Transverse colon (tissue), 4 donors: Measurements from ENCODE around the gene RRP1. TPM values are rescaled to one million over a fixed set of nuclear protein-coding genes. Genes with fewer than 3 reads are reported as not detected.

ENCODE experiments used
- DNase-seq: peaks from one replicate; pipeline ENCODE4 v3.0.0-alpha.2; 2019
- H3K27ac ChIP-seq, 4 donors: fragments of 200-600 bp; sonication (generic); 2 replicates each; pipeline ENCODE4 v1.5.1; 2016 to 2018; ENCODE audit warnings: inconsistent platforms in 4 of 4
- H3K27me3 ChIP-seq: fragments of 200-600 bp; sonication (generic); 2 replicates; pipeline ENCODE4 v1.5.1; 2017; ENCODE audit warnings: inconsistent platforms
- H3K36me3 ChIP-seq, 4 donors: fragments of 200-600 bp; sonication (generic); 2 replicates each; pipeline ENCODE4 v1.5.1; 2017 to 2019; ENCODE audit warnings: inconsistent platforms in 4 of 4
- H3K4me1 ChIP-seq, 4 donors: fragments of 200-600 bp; sonication (generic); 2 replicates each; pipeline ENCODE4 v1.5.1; 2017 to 2020; ENCODE audit warnings: inconsistent platforms in 4 of 4
- H3K4me3 ChIP-seq, 4 donors: fragments of 200-600 bp; sonication (generic); 1 replicate in 1 of 4; 2 replicates in 3 of 4; pipeline versions ENCODE4 v1.5.1 to v1.6.1; 2017 to 2019; ENCODE audit warnings: inconsistent platforms in 4 of 4
- H3K9me3 ChIP-seq, 2 donors: fragments of 200-600 bp; sonication (generic); 2 replicates each; pipeline ENCODE4 v1.5.1; 2017 to 2019; ENCODE audit warnings: inconsistent platforms in 2 of 2
- EP300 ChIP-seq: sonication (generic); formaldehyde crosslinking; IDR thresholded peaks from one replicate; pipeline ENCODE4 v1.6.1; 2017; ENCODE audit warnings: antibody characterized with exemption, low read depth
- POLR2A ChIP-seq: fragments of 450-650 bp; IDR thresholded peaks from one replicate; pipeline ENCODE4 v1.6.1; 2016; ENCODE audit warnings: antibody characterized with exemption, mild to moderate bottlenecking, moderate library complexity
- POLR2AphosphoS5 ChIP-seq, 3 donors: sonication (generic); formaldehyde crosslinking; IDR thresholded peaks; one replicate each; pipeline ENCODE4 v1.6.1; 2016; ENCODE audit warnings: antibody characterized with exemption in 3 of 3
- WGBS, 2 donors: methylation state at CpG; one replicate each; pipeline ENCODE4 v1.1.5; 2018; ENCODE audit warnings: low coverage in 1 of 2; 5-methylcytosine and 5-hydroxymethylcytosine counted together
- in situ Hi-C, 4 donors: fragments of 200-750 bp; cut with MboI; loops; one replicate each; pipeline versions ENCODE4 v1.15.0 to v1.15.1; 2017; ENCODE audit warnings: low sequenced_read_pairs in 3 of 4, low pct_ligation_motif_present in 1 of 4, low pct_unique_long_range_greater_than_20kb in 1 of 4
- intact Hi-C: fragments of 100-400 bp; cut with DNase I; formaldehyde crosslinking; loops from one replicate; pipeline ENCODE4 v1.15.1; 2023; ENCODE audit warnings: low total_unique reads
- total RNA-seq, 4 donors: library from RNA; depleted of rRNA; stranded (reverse); fragments of >200 nt; gene quantifications; one replicate each; pipeline ENCODE4 v1.1.0, GENCODE V29; 2016
- TF ChIP-seq, protein P1 (sequence below), 5 experiments: fragments of 200-600 bp in 3 of 5; fragments of 450-650 bp in 2 of 5; sonication (generic) in 3 of 5; IDR thresholded peaks; 1 replicate in 2 of 5; 2 replicates in 3 of 5; pipeline ENCODE4 v1.5.1; 2016 to 2017; ENCODE audit warnings: antibody characterized with exemption in 5 of 5, inconsistent platforms in 3 of 5, mild to moderate bottlenecking in 2 of 5, moderate library complexity in 1 of 5

RRP1 gene
- total RNA-seq, 4 donors from 2014 or later: 5.2 to 26.1 (median 11.1) TPM

DNA sequence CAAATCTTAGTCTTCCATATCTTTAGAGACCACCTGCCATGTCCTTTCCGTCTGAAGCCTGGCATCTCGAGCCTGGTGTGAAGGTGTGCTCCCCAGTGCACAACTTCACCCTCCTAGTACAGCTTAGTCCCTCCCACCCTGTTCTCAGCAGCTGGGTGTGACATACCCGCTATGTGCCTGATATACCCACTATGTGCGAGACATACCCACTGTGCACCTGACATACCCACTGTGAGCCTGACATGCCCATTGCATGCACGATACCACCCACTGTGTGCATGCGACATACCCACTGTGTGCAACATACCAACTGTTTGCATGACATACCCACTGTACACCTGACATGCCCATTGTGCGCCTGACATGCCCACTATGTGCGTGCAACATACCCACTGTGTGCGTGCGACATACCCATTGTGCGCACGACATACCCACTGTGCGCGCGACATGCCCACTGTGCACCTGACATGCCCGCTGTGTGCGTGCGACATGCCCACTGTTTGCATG, 3.0 kb upstream of the RRP1 start:
- intact Hi-C loops: no loop called here
- Histone ChIP-seq H3K27ac (no peak overlapping the region), H3K4me3 (no peak overlapping the region), H3K9me3 (no peaks in the 10 kb centered on the region), H3K27me3 (no peaks in the 10 kb centered on the region), H3K4me1 (peaks cover 10 to 24% (median 14%) of the 10 kb centered on the region in 4 donors), H3K36me3 (no peaks in the 10 kb centered on the region)
- no peak for DNase-seq
- in situ Hi-C loops: no loop called here
- TF ChIP-seq, protein P1, sequence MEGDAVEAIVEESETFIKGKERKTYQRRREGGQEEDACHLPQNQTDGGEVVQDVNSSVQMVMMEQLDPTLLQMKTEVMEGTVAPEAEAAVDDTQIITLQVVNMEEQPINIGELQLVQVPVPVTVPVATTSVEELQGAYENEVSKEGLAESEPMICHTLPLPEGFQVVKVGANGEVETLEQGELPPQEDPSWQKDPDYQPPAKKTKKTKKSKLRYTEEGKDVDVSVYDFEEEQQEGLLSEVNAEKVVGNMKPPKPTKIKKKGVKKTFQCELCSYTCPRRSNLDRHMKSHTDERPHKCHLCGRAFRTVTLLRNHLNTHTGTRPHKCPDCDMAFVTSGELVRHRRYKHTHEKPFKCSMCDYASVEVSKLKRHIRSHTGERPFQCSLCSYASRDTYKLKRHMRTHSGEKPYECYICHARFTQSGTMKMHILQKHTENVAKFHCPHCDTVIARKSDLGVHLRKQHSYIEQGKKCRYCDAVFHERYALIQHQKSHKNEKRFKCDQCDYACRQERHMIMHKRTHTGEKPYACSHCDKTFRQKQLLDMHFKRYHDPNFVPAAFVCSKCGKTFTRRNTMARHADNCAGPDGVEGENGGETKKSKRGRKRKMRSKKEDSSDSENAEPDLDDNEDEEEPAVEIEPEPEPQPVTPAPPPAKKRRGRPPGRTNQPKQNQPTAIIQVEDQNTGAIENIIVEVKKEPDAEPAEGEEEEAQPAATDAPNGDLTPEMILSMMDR (IDR thresholded peaks at IDR 0.05): no peak
- no peak for TF ChIP-seq POLR2A
- no peak for TF ChIP-seq EP300
- no peak for TF ChIP-seq POLR2AphosphoS5 (IDR thresholded peaks at IDR 0.05)
- 81 to 84% methylated on average over 12 to 18 of the region's 18 CpGs for WGBS, 2 donors

DNA sequence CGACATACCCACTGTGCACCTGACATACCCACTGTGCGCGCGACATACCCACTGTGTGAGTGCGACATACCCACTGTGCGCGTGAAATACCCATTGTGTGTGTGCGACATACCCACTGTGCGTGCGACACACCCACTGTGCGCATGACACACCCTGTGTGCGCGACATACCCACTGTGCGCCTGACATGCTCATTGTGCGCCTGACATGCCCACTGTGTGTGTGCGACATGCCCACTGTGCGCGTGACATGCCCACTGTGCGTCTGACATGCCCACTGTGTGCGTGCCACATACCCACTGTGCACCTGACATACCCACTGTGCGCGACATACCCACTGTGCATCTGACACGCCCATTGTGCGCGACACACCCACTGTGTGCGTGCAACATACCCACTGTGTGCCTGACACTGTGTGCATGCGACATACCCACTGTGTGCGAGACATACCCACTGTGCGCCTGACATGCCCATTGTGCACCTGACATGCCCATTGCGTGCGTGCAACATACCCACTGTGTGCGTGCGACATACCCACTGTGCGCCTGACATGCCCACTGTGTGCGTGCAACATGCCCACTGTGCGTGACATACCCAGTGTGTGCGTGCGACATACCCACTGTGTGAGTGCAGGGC, 2.5 kb upstream of the RRP1 start:
- TF ChIP-seq POLR2AphosphoS5 (IDR thresholded peaks at IDR 0.05) (no peak), POLR2A (no peak), EP300 (no peak)
- TF ChIP-seq, protein P1 (IDR thresholded peaks at IDR 0.05): no peak
- Histone ChIP-seq H3K4me1 (peaks cover 10 to 22% (median 15%) of the 10 kb centered on the region in 4 donors), H3K27ac (no peak overlapping the region), H3K9me3 (no peaks in the 10 kb centered on the region), H3K27me3 (no peaks in the 10 kb centered on the region), H3K36me3 (no peaks in the 10 kb centered on the region), H3K4me3 (no peak overlapping the region)
- no peak for DNase-seq
- intact Hi-C loops: no loop called here
- in situ Hi-C loops: no loop called here
- WGBS, 2 donors: 90 to 100% methylated on average over 3 to 31 of the region's 38 CpGs

DNA sequence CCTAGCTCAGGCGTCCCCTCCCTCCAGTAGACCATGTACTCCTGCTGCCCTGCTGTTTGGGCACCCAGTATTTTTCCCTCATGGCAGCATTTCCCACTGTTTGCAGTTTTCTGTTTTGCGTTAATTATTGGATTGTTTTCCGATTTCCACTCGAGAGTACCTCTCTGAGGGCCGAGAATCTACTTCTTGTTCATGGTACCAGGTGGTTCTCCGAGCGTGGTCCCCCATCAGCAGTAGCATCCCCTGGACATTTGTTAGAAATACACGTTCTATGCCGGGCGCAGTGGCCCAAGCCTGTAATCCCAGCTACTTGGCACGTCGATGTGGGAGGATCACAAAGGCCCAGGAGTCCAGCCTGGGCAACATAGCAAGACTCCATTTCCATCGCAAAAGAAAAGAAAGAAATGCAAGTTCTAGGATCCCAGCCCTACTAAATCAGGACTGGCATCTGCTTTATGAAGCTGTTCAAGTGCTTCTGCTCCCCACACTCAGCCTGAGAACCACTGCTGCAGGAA, 690 bp downstream of the RRP1 start:
- in situ Hi-C loops: no loop called here
- peaks cover 0 to 5% (median 3%) of the 10 kb centered on the region in 4 donors for H3K36me3 ChIP-seq
- H3K9me3 ChIP-seq: no peaks in the 10 kb centered on the region
- no peaks in the 10 kb centered on the region for H3K27me3 ChIP-seq
- intact Hi-C loops: no loop called here
- peak overlapping the region; percentile 70 to 97 (median 78) for H3K4me3 ChIP-seq
- peak overlapping the region; percentile 90 to 97 (median 94) for H3K27ac ChIP-seq
- TF ChIP-seq EP300: no peak
- TF ChIP-seq, protein P1 (IDR thresholded peaks at IDR 0.05): no peak
- TF ChIP-seq POLR2AphosphoS5 (IDR thresholded peaks at IDR 0.05): no peak
- no peak for TF ChIP-seq POLR2A
- WGBS, 2 donors: 8 to 17% methylated on average over 1 to 13 of the region's 13 CpGs
- DNase-seq: no peak
- peaks cover 10 to 22% (median 15%) of the 10 kb centered on the region in 4 donors for H3K4me1 ChIP-seq

DNA sequence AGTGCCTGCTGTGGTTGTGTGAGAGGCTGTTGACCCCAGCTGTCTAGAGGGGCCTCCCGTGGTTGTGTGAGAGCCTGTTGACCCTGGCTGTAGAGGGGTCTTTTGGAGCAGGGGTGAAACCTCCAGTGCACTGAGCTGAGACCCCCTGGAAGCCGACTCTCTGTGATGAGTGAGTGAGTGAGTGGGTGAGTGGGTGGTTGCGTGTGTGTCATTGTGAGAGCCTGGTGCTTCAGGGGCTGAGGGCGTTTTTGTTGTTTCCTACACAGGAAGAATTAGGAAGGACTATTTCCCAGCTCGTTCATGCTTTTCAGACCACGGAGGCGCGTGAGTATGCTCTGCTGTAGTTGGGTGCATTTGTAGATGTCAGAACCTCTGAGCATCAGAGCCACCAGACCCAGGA, 3.0 kb downstream of the RRP1 start:
- Histone ChIP-seq H3K4me1 (peaks cover 10 to 22% (median 15%) of the 10 kb centered on the region in 4 donors), H3K27me3 (no peaks in the 10 kb centered on the region), H3K4me3 (no peak overlapping the region), H3K27ac (no peak overlapping the region), H3K9me3 (no peaks in the 10 kb centered on the region), H3K36me3 (peaks cover 0 to 21% (median 7%) of the 10 kb centered on the region in 4 donors)
- intact Hi-C loops (no loop called here), in situ Hi-C loops (no loop called here)
- TF ChIP-seq POLR2AphosphoS5 (IDR thresholded peaks at IDR 0.05): no peak
- no peak for TF ChIP-seq EP300
- TF ChIP-seq POLR2A: no peak
- no peak for DNase-seq
- 87 to 88% methylated on average over 3 to 8 of the region's 8 CpGs for WGBS, 2 donors
